GOT3 (cell line): ENCODE results near the gene KLHL29.

Experiments
- DNase-seq: peaks from one replicate; lab custom pipeline; 2025; ENCODE audit warnings: mixed read lengths; lab: John Stamatoyannopoulos, UW

Gene KLHL29

DNA sequence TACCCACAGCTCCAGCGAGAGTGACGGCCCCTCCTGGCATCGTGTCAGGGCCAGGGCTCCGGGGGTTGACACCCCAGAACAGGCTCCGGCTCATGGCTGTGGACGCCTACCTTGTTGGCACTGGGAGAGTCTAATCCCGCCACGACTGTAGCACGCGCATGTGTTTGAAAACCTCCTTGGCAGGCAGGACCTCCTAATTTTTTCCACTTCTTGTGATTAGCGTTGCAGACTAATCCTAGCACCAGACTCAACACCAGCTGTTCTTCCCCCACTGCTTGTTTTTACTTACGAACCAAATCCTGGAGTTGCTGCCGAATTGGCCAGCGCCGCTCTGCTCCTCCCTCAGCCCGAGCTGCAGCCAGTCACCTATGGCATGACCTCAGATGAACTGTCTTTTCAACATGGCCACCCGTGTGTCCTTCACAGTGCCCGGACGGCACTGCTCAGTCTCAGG is 110.7 kb downstream of the KLHL29 start:
- no peak for DNase-seq

DNA sequence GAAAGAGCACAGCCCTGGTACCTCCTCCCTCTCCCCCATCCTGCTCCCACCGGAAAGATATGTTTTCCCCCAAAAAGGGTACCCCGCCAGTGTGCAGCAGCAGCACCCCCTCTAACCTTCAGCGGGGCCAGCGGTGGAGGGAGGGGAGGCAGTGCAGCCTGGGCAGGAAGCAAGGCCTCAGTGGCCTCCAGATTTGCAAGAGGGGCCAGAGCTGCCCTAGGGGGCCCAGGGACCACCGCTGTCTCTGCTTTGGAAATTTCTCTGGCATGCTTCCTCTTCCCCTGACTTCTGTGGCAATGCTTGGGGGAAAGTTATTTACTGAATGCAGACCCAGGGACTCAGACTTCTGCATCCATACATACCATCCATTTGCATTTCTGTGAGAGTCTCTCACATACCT is 111.5 kb downstream of the KLHL29 start:
- DNase-seq: no peak

DNA sequence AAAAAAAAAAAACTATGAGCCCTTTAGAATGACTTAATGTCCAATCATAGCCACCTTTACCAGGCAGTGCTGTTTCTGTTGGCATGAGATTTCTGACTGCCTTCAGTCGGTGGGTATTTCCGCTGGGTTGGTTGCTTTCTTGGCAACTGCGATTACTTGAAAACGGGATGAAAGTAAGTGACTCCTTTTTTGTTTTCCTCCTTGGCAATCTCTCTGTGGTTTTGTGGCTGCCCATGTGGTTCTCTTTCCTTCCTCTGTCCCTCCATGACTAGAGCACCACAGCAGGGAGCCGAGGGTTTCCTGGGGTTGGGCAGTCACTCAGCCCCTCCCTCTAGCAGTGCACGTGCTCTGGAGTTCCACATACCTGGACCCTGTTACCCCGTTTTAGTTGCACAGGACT is 112.1 kb downstream of the KLHL29 start:
- DNase-seq: no peak

DNA sequence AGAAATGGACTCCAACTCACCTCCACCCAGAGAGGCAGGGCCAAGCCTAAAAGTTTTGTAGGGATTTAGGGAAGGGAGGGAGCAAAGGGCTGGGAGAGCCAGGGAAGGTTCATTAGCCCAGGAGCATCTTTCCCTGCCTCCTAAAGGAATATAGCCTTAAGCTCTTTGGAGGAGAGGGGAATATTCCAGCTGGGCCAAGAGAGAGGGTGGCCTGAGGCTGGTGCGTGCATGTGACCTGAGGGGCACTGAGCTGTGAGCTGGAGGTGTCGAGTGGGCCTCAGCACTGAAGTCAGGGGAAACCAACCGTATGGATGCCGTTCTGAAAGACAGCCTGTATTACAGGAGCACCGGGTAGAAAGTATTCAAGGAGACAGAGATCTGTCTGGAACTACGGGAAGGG is 112.6 kb downstream of the KLHL29 start:
- no peak for DNase-seq

DNA sequence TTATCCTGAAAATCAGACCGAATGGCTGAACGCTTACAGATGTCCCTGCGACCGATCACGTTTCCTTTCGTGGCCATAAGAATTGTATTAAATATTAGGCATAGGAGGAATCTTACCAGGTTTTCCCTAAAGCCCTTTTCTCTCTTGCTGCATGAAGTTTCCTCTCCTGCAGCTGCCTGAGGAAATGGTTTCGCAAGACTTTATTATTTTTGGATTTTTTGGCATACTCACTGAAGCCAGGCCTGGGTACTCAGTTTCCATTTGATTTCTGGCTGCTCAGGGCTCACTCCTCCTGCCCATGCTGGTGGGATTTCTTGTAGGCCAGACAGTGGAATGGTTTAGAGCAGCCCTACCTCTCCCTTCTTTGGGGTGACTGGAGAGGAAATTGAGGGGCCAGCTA is 114.0 kb downstream of the KLHL29 start:
- DNase-seq: no peak

DNA sequence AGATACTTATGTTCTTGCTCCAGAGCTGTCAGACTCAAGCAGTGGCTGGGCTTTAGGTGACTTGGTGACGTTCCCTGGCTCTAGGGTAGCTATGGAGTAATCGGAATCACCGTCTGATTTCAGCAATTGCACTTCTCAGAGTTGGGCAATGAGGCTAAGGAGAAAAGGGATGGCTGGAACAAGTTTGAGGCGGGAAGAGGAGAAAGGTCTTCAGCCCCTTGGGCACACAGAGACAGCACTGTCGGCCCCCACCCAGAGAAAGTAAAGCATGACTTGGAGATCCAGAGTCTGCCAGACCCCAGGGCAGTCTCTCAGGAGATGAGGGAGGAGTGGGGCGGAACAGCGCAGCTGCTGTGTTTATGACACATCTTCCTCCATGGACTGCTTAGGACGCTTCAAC is 114.5 kb downstream of the KLHL29 start:
- DNase-seq: no peak

DNA sequence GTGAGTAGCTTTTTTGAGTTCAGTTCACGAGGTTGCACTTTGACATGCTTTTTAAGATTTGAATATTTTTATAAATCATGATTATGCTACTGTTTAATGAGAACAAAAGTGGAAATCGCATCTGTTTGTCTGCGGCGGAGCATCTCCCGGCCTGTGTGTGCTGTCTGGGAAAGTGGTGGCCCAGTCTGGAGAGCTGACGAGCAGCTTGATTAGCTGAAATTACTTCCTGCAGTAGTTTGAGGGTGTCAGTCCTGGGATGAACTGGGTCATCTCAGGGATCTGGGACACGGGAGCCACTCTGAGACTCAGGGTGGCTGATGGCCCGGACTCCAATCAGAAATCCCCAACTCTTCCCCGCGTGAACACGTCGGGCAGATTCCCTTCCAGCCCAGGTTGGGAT is 115.9 kb downstream of the KLHL29 start:
- no peak for DNase-seq

DNA sequence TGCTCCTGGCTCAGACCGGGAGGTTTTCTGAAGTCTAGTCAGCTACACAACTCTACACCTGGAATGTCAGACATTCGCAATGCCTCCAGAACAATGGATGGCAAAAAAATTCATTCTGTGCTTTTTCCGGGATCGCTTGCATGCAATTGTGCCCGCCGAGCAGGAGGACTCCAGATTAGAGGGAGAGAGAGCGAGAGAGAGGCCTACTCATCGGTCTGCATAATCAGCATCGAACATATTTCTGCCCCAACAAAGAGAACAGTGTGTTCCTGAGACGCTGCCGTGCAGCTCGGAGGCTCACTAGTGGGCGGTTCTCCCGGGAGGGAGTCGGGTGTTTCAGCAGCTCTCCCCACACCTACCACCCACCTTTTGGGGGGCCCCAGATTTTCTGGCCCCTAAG is 117.1 kb downstream of the KLHL29 start:
- DNase-seq: no peak

DNA sequence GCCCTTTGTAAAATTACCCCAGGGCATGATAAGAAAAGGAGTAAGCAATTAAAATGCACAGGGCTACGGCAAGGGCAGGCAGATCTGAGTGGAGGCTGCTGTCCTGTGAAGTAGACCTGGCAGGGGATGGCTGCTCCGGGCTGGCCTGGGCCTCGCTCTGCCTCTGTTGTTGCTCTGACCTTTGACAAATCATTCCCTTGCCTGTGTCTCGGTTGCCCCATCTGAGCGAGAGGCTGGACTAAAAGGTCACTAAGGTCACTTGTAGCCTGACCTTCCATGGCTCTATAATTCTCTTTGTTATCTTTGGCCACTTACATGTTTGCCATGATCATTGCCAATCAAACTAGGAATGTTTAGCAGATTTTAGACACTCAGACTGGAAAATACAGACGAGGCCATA is 118.1 kb downstream of the KLHL29 start:
- DNase-seq: no peak

DNA sequence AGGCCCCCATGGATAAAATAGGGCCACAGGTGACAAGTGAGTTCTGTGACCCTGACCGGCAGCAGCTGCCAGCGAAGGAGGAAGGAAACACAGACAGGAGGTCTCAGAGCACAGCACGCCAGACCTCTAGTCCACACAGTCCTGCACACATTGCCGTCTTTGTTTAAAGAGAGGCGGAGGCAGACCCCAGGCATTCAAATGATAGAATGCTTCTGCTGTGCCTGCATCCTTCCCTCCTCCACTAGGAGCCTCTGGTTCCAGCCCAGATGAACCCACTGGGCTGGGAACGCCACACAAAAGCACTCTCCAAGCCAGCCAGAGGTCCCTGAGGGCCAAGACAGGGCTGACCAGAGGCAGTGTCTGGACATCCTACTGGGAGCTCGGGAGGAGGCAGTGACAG is 118.7 kb downstream of the KLHL29 start:
- DNase-seq: no peak

DNA sequence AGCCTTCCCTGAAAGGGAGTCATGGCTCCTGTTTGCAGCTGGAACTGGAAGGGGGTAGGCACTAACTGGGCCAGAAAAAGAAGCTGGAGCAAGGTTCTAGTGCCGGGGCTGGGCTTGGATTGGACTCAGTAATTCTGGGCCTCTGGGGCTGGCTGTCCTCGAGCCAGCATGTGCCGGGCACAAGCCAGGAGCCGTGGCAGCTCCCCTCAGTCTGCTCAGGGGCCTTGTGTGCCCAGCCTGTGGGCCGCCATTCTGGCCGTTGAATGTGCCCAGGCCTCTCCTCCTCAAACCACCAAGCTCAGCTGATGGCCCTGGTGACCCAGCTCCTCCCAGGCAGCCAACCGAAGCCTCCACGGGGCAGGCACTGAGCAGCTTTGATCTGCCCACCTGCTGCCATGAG is 119.6 kb downstream of the KLHL29 start:
- DNase-seq: no peak

DNA sequence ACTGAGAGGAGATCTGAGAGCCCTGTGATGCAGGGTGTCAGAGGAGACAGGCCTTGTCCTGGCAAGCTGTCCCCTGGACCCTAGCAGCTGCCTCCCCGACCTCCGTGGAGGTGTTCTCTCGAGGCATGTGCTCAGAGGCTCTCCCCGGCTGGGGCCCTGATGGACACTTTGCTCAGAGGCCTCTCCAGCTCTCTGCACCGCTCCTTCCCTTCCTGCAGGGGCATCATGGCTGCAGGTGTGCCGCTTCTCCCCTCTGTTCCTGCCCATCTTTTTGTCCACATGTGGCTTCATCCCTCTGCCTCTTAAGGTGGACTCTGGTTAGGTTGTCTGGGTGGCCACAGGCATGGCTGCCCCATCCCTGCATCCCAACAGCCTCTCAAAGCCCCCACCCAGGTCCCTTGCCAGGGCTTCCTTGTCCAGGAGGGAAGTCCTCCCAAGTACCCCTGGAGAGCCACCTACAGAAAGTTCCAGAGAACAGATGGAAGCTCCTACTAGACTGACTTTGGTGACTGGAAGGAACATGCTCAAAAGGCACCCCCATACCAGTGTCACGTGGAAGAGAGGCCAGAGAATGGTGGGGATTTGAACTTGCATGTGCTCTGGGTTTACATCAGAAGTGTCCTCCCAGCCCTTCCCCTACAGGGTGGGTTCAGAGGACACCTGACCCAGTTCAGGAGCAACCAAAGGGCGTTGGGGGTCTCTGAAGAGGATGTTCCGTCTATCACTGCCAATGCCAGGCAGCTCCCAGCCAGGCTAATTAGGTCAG is 120.4 kb downstream of the KLHL29 start:
- DNase-seq: no peak

DNA sequence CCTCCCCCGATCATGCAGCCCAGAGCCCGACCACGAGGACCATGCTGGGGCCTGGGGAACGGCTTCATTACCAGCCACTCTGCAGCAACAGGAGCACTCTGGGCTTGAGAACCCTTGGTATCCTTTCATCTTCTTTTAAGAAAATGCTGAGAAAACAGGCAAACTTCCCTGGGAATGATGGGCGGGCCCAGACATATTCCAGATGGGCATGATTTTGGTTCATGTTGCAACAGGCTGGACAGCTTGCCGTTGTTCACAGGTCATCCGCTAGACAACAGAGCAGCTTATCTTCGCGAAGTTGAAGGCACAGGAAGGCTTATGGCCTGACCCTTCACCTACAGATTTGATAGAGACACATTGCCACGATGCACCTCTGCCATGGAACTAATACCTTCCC is 121.0 kb downstream of the KLHL29 start:
- no peak for DNase-seq

DNA sequence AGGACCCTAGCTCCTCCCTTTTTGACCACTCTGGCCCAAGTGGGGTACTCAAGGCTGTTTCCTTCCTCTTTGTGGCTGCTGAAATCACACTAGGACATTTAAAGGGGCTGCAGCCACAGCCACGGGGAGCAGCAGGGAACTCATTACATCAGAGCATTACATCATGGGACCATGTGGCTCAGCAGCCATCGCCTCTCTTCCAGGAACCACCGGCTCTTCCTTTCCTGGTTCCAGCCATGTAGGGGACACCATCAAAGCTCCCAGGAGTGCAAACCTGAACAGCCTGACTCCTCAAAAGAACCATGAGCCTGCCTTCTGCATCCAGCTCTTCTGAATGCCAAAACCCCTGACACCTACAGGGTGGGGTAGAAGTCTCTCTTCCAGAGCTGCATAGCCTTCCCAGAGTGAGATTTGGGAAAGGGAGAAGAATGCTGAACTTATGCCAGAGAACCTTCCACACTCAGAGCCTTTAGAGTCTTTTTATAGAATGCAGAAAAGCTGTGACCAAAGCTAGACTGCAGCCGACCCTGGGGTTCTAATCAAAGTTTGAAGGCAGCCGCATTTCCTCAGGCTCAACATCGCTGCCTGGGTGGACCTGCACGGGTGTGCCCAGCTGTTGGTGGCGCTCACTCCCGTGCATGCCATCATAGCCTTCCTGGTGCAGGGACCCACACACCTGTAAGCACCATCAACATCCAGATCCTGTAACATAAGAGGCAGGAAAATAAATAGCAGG is 121.7 kb downstream of the KLHL29 start:
- no peak for DNase-seq

DNA sequence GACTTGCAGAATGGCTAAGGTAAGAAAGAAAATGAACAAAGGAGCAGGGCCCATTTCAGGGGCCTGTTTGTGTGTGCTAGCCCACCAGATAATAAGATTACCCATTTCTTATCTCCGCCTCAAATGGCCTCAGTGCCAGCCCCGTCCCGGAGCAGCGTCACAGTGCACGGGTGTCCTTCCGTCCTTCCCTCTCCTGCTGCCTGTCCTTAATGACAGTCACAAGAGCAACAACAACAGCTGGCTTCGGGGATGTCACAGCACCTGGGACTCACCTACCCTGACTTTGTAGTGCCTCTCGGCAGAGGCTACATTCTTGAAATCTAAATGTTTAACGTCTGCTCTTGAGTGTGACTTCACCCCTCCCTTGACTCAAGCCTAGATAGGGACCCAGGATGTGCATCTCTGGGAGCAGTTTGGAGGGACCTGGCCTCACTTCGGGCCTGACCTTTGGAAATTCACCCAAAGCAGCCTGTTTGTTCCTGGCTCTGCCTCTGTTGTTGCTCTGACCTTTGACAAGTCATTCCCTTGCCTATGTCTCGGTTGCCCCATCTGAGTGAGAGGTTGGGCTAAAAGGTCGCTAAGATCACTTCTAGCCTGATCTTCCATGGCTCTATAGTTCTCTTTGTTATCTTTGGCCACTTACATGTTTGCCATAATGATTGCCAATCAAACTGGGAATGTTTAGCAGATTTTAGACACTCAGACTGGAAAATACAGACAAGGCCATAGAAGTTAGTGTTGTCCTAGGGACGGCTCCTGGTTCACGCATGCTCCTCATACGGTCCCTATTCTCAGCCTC is 122.5 kb downstream of the KLHL29 start:
- DNase-seq: no peak

DNA sequence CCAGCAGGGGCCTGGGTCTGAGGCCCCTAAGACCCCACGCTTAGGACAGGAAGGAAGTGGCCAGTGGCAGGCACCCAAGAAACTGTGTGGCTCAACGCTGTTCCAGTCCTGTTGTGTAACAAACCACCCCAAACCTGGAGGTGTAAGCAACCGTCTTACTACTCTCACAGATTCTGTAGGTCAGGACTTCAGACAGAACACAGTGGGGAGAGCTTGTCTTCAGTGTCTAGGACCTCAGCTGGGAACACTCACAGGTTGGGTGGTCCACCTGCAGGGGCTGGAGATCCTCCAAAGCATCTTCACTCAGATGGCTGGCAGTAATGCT is 123.0 kb downstream of the KLHL29 start:
- no peak for DNase-seq

DNA sequence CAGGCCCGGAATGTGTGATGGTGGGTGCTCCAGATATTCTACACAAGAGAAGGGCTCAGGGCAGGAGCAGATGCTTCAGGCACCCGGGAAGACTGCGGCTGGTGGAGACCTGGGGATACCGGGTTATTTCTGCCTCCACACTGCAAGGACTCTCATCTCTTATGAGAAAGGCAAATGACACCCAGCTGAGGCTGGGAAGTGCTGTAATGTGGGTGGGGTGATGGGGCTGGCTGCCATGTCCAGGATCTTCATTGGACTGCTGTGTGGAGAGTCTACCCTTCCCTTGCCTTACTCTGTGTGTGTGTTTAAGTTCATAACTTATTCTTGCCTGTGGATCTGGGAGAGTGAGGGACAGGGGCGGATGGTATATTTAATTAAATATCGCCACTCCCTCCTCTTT is 124.1 kb downstream of the KLHL29 start:
- DNase-seq: no peak

DNA sequence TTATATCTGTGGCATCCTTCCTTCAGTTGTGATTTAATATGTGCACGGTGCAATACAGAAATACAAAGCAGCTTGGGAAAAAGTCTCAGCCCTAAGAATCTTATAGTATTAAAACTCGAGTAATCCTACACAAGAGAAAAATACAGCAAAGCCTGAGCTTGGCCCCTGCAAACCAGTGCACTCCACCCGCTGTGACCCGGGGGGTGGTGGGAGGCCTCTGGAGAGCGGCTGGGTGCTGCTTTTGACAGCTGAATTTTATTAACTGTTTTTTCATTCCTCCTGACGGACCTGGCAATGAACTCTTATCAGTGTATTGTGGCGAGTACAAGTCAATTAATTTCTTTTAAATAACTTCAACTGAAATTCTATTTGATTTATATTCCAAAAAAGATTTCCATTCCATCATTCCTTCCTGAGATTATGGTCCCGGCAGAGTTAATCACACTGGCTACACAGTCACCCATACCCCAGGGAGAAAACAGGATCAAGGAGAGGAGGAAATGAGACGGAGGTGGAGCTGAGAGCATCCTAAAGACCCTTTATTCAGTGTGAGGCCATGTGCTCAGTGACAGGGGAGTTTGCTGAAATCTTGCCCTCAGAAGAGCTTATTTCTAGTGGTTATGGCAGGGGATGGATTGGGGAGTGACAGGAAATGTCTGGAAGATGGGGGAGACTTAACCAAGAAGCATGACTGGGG is 124.8 kb downstream of the KLHL29 start:
- DNase-seq: no peak

DNA sequence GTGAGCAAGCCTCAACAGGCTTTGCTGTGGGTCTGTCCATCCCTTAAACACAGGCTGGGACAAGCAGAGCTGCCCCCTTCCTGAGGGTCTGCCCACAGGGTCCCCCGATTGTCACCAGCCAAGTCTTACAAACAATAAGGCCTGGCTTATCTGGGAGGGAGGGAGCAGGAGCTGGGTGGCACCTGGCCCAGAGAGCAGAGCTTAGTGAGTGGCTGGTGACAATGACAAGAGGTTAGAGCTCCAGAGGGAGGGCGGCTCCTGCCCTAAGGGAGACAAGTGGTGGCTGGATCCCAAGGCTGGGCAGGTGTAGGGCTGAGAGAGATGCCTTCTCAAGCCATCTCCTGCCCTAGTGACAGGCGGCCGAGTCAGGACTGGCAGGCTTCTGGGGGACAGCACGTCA is 125.5 kb downstream of the KLHL29 start:
- DNase-seq: no peak

DNA sequence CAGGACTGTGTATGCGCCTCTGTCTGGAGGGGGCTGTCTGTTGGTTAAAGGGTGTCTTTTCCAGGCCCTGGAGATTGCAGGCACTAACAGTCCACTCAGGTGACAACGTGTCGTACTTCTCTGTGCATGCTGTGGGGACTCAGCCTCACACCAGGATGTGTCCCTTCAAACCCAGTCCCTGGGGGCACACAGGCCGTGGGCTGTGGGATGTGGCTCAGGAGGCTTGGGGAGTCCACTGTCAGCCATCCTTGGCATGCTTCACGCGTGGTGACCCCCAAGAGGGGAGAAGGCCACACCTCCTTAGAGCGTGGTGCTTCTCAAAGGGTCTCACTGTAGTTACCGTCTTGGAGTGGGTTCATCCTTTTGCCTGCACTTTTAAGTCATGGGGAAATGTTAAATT is 127.8 kb downstream of the KLHL29 start:
- no peak for DNase-seq

DNA sequence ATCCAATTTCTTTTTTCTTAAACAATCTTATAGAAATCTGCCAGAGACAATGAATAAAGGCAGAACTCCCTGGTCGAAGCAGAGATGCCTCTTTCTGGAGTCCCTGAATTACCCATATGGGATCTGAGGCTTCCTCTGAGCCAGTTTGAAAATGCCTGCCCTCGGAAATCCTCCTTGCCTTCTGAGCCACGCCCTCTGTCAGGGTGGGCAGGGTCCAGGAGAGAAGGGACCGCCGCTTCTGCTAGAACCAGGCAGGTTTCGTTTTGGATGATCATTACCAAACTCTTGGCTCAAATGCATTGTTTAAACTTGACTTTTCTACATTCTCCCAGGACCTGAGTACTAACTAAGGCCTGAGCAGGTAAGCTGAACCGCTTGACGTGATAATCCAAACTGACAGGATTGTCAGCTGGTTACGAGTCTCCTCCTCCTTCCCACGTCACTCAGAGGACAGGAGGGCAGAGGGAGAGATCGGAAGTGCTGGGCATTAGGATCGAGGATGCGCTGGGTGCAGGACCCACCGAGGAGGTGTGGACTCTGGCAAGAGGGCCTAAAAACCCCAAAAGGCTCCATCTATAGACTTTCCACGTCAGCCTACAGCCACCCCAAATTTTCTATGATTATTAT is 128.4 kb downstream of the KLHL29 start:
- DNase-seq: no peak
